HG03469 (cell line): ENCODE results near the gene EPN2.

Source experiments
- ATAC-seq: cut with Tn5 transposase; IDR thresholded peaks from one replicate; pipeline ENCODE4 v1.9.1; 2021; ENCODE audit warnings: mild to moderate bottlenecking, moderate library complexity, moderate number of reproducible peaks; ENCODE audit not compliant: unreplicated experiment

The EPN2 gene

DNA sequence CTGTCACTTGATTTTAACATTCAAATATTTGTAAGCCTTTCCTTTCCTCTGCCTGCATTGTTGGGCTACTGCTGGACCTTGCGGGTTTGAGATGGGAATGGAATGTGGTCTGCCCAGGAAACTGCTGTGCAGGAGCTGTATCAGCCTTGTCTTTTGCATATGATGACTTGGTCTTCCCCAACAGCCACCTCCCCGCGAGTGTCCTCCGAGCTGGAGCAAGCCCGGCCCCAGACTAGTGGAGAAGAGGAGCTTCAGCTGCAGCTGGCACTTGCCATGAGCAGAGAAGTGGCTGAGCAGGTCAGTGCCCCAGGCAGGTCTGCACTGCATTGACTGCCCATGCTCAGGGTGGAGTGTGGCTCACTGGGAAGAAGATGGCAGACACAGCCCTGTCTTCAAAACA, 72.5 kb downstream of the EPN2 start:
- no peak for ATAC-seq

DNA sequence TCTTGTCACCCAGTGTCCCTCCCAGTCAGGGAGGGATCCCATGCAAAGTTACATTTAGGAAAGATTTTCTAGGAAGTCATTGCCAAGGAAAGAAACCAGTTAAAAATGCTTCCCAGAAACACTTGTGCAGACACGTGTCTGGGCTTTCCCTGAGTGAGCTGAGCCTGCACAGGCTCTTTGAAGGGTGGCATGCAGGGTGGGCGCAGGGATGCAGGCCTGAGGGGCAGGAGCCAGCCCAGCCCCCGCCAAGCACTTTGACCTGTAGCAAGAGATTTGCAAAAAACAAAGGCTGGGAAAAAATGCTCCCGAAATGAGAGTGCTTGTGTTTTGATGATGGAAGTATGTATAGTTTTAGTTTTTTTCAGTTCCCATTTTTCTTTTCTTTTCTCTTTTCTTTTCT, 73.0 kb downstream of the EPN2 start:
- ATAC-seq: no peak

GRCh38 chr17:19311016-19311415, 73.8 kb downstream of the EPN2 start:
- no peak for ATAC-seq

DNA sequence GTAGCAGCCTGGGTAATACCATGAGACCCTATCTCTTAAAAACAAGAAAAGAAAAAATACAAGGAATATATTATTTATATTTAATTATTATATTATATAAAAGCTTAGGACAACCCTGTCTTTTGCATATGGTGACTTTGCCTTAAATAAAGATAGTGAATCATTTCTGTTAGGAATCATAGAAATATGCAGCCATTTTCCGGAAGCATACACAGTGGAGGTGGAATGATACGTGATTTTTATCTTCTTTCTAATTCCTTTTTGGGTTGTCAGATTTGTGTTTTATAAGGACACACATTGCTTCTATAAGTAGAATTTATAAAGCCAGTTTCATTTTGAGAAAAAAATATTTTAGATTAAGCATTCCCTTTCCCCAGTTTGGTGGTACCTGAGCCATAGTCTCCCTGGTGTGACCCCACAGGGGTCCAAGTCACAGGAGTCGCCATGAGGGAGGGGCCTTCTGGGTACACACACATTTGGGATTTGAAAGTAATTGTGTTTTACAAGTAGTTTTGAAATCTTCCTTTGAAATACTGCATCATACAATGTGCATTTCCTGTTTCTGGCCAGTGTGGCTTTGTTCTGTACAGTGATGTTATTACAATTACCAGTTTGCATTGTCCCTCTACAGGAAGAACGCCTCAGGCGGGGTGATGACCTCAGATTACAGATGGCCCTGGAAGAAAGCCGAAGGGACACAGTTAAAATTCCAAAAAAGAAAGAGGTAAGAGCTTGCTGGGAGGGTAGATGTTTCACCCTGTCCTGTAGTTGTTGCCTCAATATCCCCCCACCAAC, 74.5 kb downstream of the EPN2 start:
- ATAC-seq: no peak

DNA sequence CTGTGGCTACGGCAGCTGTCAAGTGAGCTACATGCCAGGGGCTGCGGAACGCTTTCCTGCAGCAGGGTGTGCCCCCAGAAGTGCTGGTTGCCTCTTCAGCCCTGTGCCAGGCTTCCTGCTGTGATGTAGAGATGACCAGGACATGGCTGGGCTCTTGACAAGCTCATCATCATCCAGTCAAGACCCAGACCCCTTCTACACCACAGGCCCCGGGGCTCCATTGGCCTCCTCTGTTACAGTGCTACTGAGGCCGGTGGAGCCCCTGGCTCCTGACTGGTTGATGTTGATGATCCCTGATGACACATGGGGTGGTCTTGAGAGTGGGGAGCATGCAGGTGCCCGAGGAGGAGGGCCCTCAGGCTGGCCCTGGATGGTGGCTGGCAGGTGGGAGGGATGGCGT, 75.2 kb downstream of the EPN2 start:
- ATAC-seq: no peak

DNA sequence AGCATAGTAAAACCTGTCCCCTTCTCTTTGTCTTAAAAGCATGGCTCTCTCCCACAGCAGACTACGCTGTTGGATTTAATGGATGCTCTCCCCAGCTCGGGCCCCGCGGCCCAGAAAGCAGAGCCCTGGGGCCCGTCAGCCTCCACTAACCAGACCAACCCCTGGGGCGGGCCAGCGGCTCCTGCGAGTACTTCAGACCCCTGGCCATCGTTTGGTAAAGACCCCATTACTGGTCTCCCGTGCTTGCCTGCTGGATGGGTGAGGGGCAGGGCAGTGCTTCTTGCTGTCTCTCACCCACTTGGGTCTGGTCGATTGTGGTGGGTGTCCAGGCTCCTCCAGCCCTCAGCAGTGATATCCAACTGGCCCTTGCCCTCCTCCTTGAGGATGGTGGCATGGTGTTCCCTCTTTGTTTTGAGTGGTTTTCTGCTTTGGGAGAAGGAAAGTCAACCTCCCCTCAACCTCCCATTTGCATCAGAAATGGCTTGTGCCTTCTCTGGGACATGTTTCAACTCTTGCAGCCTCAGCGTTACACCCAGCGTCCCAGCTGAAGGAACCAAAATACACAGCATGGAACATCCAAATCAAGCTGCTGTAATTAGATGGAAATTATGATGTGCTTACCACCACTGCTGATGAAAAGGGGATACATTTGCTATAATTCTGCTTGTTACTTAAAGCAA, 76.0 kb downstream of the EPN2 start:
- ATAC-seq: no peak

- ATAC-seq: no peak
Observed at GRCh38 chr17:19313746-19314651, 76.8 kb downstream of the EPN2 start.

GRCh38 chr17:19315104-19315503, 77.9 kb downstream of the EPN2 start:
- no peak for ATAC-seq

DNA sequence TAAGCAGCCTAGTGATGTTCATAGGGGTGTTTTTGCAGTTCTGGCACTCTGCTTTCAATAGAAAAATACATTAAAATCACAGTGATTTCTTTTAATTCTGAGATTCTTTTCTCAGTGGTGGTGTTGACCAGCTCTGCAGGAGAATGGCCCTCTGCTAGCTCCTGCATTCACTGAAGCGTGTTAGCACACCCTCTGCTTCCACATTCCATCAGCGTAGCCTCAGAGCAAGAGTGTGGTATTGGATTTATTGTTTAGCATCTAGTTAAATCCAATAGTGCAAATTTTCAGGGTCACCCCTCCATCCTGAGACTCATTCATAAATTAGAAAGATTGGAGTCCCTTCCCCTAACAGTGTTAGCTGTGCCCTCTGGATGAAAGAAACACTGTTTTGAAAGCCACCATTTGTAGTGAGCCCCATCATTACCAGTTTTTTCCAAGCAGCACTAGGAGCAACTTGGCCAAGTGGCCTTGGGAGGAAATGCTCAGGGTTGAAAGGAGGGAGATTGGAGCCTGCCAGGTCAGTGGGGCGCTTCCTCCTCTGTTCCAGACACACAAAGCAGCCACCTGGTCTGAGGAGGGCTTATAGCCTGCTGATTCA, 79.7 kb downstream of the EPN2 start:
- no peak for ATAC-seq

DNA sequence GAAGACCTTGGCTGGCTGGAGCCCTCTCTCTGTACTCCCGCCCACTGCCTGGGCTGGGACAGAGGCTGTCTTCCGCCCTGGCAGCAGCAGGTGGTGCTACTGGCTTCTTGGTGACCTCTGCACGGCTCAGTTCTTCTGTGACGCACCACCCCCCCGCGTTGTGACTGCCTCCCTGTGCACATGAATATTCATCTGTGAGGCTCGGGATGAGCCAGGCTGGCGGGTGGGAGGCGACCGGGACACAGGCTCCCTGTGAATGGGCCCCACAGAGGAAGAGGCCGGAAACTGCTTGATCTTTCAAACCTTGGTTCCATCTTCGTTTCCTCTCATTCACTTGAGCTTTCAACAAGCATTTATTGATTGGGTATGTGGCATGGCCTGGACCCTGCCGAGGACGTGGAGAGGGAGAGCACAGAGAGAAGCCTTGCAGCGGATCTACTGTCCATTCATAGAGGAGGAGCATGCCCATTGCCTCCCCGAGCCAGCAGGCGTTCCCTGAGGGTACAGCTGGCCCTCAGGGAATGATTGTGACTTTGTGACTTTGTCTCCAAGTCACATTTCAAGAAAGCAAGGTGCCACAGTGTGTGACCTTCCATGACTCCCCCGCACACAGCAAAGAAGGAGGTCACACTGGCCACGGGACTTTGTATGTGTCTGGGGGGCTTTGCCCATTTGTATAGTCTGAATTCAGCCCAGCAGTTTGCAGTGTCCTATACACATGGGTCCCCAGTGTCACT, 80.4 kb downstream of the EPN2 start:
- no peak for ATAC-seq

DNA sequence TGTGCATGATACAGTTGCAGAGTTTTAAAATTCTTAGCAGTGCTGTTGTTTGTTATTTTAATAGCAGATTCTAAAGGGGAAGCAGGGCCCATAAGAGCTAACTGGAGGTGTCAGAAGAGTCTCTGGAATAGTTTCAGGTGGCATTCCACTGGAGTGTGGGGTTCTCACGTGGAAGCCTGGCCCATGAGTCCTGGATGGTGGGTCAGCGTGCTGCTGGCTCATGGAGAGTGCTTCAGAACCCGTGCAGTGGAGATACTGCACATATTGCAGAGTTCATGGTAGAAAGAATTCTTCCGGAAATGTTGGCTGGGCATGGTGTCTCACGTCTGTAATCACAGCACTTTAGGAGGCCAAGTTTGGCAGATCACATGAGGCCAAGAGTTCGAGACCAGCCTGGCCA, 81.4 kb downstream of the EPN2 start:
- no peak for ATAC-seq

GRCh38 chr17:19319771-19320505, 82.8 kb downstream of the EPN2 start:
- no peak for ATAC-seq

DNA sequence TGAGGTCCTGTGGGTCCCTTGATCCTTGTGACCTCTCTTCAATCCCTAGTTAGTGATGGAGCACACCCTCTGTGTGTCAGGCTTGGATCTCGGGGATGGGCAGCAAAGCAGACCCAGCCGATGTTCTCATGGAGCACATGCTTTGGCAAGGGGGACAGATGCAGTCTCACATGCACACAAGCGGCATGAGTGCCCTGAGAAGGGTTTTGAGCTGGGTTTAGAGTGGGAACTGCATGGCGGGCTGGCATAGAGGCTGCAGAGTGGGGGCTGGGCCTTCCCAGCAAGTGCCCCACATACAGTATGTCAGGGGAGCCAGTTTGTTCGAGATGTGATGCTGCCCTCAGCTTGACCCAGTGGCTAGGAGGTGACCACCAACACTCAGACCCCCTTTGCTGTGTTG, 83.7 kb downstream of the EPN2 start:
- ATAC-seq: no peak

DNA sequence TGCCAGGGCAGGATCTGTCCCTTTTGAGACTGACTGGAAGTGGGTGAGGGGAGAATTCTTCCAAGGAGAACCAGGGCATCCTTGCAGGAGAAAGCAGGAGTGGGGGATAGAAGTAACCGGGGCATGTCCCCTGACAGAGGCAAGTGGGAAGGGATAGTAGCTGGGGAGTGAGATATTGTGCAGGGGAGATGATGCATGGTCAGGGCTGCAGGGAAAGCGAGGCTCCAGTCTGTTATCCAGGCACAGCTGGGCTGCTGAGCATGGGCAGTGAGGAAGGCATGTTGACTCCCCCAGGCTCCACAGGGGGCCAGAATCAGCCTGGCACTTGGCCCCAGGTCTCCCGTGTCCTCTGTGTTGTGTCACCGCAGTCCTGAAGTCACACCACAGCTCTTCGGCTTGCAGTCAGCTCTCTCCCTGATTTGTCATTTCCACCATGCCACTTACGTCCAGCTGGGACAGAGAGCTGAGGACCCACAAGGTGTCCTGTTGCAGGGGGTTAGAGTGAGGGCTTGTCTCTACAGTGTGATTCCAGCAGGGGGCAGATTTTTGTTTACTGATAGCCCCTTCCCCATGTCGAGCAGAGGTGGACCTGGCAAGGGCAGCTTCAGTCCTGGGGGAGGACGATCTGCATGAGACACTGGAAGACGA, 84.4 kb downstream of the EPN2 start:
- ATAC-seq: no peak

DNA sequence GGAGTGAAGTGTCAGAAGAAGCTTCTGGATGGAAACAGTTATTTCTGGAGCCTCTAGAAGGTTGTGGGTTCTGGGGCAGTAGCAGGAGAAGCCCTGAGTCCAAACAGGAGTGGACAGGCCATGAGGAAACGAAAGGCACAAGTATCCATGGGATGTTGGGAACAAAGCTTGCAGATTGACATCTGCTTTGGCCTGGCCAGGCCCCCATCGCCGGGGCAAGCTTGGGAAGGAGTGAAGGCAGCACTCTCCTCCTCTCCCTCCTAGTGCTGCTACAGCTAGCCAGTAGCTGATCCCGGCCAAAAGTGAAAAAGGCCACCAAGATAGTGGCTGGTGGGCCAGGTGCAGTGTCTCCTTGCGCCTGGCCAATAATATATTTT, 85.0 kb downstream of the EPN2 start:
- ATAC-seq: no peak

DNA sequence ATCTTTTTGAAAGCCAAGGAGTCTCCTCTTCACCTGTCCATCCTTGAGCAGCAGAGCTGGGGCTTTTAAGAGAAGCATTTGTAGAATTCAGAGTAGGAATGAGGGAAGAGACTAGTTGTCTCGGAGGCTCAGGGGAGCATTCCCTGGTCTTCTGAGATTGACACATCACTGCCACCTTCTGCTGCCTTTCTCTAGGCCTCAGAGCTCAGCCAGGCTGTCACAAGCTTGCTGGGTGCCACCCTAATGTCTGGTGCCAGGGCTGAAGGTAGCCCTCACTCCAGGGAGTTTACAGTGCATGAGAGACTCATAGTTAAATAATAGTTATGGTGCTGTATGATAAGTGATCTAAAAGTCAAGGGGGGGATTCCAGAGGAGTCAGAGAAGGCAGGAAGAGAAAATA, 85.7 kb downstream of the EPN2 start:
- no peak for ATAC-seq

DNA sequence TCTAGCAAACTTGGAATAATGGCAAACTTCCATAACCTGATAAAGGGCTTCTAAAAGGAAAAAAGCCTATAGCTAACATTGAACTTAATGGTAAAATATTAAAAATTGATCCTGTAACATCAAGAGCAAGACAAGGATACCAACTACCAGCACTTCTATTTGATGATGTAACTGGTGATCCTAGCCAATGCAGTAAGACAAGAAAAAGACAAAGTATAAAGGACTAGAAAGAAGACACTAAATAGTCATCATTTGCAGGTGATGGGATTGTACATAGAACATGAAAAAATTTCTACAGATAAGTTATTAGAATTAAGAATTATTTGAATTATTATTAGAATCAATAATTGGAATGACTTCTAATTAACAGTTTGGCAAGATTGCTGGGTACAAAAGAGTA, 88.4 kb downstream of the EPN2 start:
- ATAC-seq: no peak

DNA sequence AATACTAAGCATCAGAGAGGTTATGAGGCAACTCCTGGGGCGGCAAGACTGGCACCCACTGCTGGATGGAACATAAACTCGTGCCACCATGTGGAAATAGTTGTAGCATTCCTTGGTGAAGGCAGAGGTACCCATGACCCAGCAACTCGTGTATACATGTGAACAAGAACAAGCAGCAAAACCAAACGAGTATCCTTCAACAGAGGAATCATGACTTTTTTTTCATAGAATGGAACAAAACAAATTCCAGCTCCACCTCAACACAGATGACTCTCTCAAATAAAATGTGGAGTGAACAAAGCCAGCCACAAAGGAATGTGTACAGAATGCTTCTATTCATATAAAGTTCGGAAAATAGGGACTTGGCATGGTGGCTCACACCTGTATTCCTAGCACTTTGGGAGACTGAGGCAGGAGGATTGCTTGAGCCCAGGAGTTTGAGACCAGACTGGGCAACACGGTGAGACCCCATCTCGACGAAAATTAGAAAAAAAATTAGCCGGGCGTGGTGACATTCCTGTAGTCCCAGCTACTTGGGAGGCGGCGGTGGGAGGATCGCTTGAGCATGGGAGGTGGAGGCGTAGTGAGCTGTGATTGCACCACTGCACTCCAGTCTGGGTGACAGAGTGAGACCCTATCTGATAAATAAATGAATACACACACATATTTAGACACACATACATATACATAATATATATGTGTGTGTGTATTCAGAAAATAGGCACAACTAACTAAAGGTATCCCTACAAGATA, 90.0 kb downstream of the EPN2 start:
- ATAC-seq: no peak
